ENCODE results near the gene FOXD1.

- no peak for TF ChIP-seq CTCF (IDR thresholded peaks at IDR 0.05 in 4 of 5, conservative IDR thresholded peaks at IDR 0.05 in 1 of 5)
- no peak for TF ChIP-seq POLR2A (IDR thresholded peaks at IDR 0.05)
These were observed 35.1 kb upstream of the FOXD1 start for GRCh38 chr5:73483676-73484075.
